ENCODE measurements around the gene STAT4. TPM values are rescaled to one million over a fixed set of nuclear protein-coding genes. Genes with fewer than 3 reads are reported as not detected.
"Not testable (repeated sequence)": the region's sequence is repeated elsewhere in the genome, so short reads cannot be mapped to it uniquely, and the experiment has no call there.

STAT4 gene
- polyA plus RNA-seq, 1 donor: 11.4 TPM

GRCh38 chr2:191013932-191014652, 136.7 kb downstream of the STAT4 start, which contains the start of gene STAT1:
Gene STAT1 (minus strand): TSS chr2:191014171. CDS start chr2:191010003, 4,168 bp downstream.
- peak; percentile 92 for DNase-seq

GRCh38 chr2:191013682-191013931, 137.2 kb downstream of the STAT4 start:
- DNase-seq: no peak

- no peak for DNase-seq
These were observed 137.7 kb downstream of the STAT4 start for GRCh38 chr2:191012845-191013681.

GRCh38 chr2:191012346-191012745, 138.4 kb downstream of the STAT4 start:
- no peak for DNase-seq

- DNase-seq: no peak
These were observed 139.6 kb downstream of the STAT4 start for GRCh38 chr2:191010887-191011885.

- no peak for DNase-seq
These were observed 141.0 kb downstream of the STAT4 start for GRCh38 chr2:191009541-191010374.

- no peak for DNase-seq
These were observed 142.5 kb downstream of the STAT4 start for GRCh38 chr2:191008286-191008685.

GRCh38 chr2:191006997-191007783, 143.6 kb downstream of the STAT4 start:
- DNase-seq: no peak

- DNase-seq: no peak
These were observed 144.5 kb downstream of the STAT4 start for GRCh38 chr2:191006297-191006696.

- no peak for DNase-seq
These were observed 147.1 kb downstream of the STAT4 start for GRCh38 chr2:191003405-191004309.

GRCh38 chr2:191001624-191002023, 149.2 kb downstream of the STAT4 start:
- no peak for DNase-seq

- DNase-seq: no peak
These were observed 149.8 kb downstream of the STAT4 start for GRCh38 chr2:191001032-191001431.

GRCh38 chr2:190999949-191000665, 150.7 kb downstream of the STAT4 start:
- DNase-seq: no peak

GRCh38 chr2:190999058-190999457, 151.7 kb downstream of the STAT4 start:
- DNase-seq: no peak

- no peak for DNase-seq
These were observed 153.2 kb downstream of the STAT4 start for GRCh38 chr2:190997526-190998113.

- DNase-seq: no peak
These were observed 153.8 kb downstream of the STAT4 start for GRCh38 chr2:190996947-190997346.

- no peak for DNase-seq
These were observed 154.4 kb downstream of the STAT4 start for GRCh38 chr2:190996338-190996946.

- not testable (repeated sequence) for DNase-seq
These were observed 155.5 kb downstream of the STAT4 start for GRCh38 chr2:190995315-190995714.
